Measurements from ENCODE around the gene ZNF3. TPM values are rescaled to one million over a fixed set of nuclear protein-coding genes. Genes with fewer than 3 reads are reported as not detected.

Gene ZNF3
- total and polyA plus RNA-seq, 7 donors: 11.2 to 26.4 (median 17.1) TPM

GRCh38 chr7:100049441-100050291, 31.9 kb downstream of the ZNF3 start, which contains the start of gene ZSCAN21:
Gene ZSCAN21 (plus strand): TSS chr7:100049774. CDS start chr7:100057007, 7,233 bp downstream.
- intact Hi-C loops (cut with DNase I): loop anchor here in 1 of 2 donors (2.0 to 10.0 kb wide), 2 partner anchors 51 to 135 kb away; partner anchors contain the start of genes AP4M1, MCM7 and TRIM4
- H3K27me3 ChIP-seq (ENCODE audit: insufficient read depth in 3 of 3, low read length in 2 of 3): no peaks in the 10 kb centered on the region
- peaks cover 6% of the 10 kb centered on the region for H3K4me1 ChIP-seq
- TF ChIP-seq, protein P1, sequence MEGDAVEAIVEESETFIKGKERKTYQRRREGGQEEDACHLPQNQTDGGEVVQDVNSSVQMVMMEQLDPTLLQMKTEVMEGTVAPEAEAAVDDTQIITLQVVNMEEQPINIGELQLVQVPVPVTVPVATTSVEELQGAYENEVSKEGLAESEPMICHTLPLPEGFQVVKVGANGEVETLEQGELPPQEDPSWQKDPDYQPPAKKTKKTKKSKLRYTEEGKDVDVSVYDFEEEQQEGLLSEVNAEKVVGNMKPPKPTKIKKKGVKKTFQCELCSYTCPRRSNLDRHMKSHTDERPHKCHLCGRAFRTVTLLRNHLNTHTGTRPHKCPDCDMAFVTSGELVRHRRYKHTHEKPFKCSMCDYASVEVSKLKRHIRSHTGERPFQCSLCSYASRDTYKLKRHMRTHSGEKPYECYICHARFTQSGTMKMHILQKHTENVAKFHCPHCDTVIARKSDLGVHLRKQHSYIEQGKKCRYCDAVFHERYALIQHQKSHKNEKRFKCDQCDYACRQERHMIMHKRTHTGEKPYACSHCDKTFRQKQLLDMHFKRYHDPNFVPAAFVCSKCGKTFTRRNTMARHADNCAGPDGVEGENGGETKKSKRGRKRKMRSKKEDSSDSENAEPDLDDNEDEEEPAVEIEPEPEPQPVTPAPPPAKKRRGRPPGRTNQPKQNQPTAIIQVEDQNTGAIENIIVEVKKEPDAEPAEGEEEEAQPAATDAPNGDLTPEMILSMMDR (IDR thresholded peaks at IDR 0.05): no peak
- no peaks in the 10 kb centered on the region for H3K9me3 ChIP-seq
- H3K4me3 ChIP-seq: peak within 1 kb of the TSS; percentile 94
- 0 to 1% (median 0%) methylated on average over 47 of the region's 47 CpGs for WGBS, 3 donors
- ATAC-seq: peak; percentile 95 to 98 (median 96)
- DNase-seq: peak; percentile 90 to 94
- peak within 1 kb of the TSS; percentile 98 for H3K27ac ChIP-seq
- H3K36me3 ChIP-seq (ENCODE audit: insufficient read depth in 1 of 2, low read depth in 1 of 2): no peaks in the 10 kb centered on the region

GRCh38 chr7:100048680-100049079, 32.8 kb downstream of the ZNF3 start:
- WGBS, 3 donors: 94% methylated on average over 4 of the region's 4 CpGs
- ATAC-seq (no peak), DNase-seq (no peak)
- H3K27ac ChIP-seq: no peak overlapping the region
- TF ChIP-seq, protein P1 (IDR thresholded peaks at IDR 0.05): no peak
- H3K36me3 ChIP-seq (ENCODE audit: insufficient read depth in 1 of 2, low read depth in 1 of 2): no peaks in the 10 kb centered on the region
- H3K4me1 ChIP-seq: peaks cover 6% of the 10 kb centered on the region
- H3K27me3 ChIP-seq (ENCODE audit: insufficient read depth in 3 of 3, low read length in 2 of 3): no peaks in the 10 kb centered on the region
- H3K9me3 ChIP-seq: no peaks in the 10 kb centered on the region
- intact Hi-C loops (cut with DNase I): loop anchor here in 1 of 2 donors (2.0 kb wide), 1 partner anchor 52 kb away; the partner anchor contains the start of genes AP4M1 and MCM7
- peak overlapping the region; percentile 94 for H3K4me3 ChIP-seq

DNA sequence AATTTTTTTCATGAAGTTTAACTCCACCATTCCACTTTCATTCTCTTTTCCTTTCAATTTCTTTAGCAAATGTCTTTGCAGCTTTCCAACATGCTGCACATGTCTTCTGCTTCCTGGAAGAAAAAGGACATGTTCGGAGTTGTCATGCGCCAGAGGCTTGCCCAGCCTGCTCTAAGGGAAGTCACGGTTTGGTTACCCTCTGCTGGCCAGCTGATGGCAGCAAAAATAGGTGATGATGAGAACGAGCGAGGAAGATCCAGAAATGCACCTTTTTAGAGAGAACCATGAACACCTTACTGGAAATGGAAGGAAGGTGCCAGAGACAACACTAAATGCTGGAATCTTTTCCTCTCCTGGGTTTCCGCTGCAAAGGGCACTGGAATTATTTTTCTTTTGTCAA, 36.8 kb downstream of the ZNF3 start:
- no peak overlapping the region for H3K27ac ChIP-seq
- H3K4me3 ChIP-seq: no peak overlapping the region
- H3K4me1 ChIP-seq: no peaks in the 10 kb centered on the region
- DNase-seq: no peak
- ATAC-seq: no peak
- intact Hi-C loops (cut with DNase I): no loop called here
- WGBS, 3 donors: 58 to 67% (median 62%) methylated on average over 6 of the region's 6 CpGs
- TF ChIP-seq, protein P1 (IDR thresholded peaks at IDR 0.05): no peak
- H3K27me3 ChIP-seq (ENCODE audit: insufficient read depth in 3 of 3, low read length in 2 of 3): no peaks in the 10 kb centered on the region
- no peaks in the 10 kb centered on the region for H3K36me3 ChIP-seq (ENCODE audit: insufficient read depth in 1 of 2, low read depth in 1 of 2)
- no peaks in the 10 kb centered on the region for H3K9me3 ChIP-seq

DNA sequence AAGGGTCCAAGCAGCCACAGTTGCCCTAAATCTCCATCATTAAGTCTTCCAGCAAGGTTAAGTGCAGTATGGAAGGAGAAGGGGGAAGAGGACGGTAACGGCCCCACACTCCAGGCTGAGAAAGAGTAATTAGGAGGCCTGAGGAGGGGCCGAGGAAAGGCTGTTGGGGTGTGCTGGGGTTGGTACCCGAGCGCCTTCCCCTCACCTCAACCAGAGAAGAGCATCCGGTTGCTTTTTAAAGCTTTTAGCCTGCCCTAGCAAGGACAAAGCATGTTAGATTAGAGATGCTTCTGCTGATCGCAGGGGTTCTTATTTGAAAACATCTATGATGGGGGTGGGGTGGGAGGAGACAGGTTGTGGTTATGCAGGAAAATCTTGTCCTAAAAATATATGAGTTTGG, 40.9 kb downstream of the ZNF3 start:
- no peaks in the 10 kb centered on the region for H3K27me3 ChIP-seq (ENCODE audit: insufficient read depth in 3 of 3, low read length in 2 of 3)
- DNase-seq (no peak), ATAC-seq (no peak)
- H3K4me1 ChIP-seq: no peaks in the 10 kb centered on the region
- H3K4me3 ChIP-seq: no peak overlapping the region
- no peak overlapping the region for H3K27ac ChIP-seq
- peaks cover 0 to 23% of the 10 kb centered on the region in 2 donors for H3K36me3 ChIP-seq (ENCODE audit: insufficient read depth in 1 of 2, low read depth in 1 of 2)
- intact Hi-C loops (cut with DNase I): no loop called here
- WGBS, 3 donors: 67 to 79% (median 73%) methylated on average over 7 of the region's 7 CpGs
- TF ChIP-seq, protein P1 (IDR thresholded peaks at IDR 0.05): no peak
- no peaks in the 10 kb centered on the region for H3K9me3 ChIP-seq

Data from psoas muscle (tissue), 8 donors.